HG03439 (cell line): ENCODE measurements around the gene INPP5E.

Experiments
- ATAC-seq: cut with Tn5 transposase; IDR thresholded peaks from one replicate; pipeline ENCODE4 v1.9.1; 2021; ENCODE audit warnings: mild to moderate bottlenecking, moderate library complexity; ENCODE audit not compliant: unreplicated experiment

INPP5E gene

GRCh38 chr9:136473354-136473721, 33.7 kb upstream of the INPP5E start:
- ATAC-seq, result no peak

DNA sequence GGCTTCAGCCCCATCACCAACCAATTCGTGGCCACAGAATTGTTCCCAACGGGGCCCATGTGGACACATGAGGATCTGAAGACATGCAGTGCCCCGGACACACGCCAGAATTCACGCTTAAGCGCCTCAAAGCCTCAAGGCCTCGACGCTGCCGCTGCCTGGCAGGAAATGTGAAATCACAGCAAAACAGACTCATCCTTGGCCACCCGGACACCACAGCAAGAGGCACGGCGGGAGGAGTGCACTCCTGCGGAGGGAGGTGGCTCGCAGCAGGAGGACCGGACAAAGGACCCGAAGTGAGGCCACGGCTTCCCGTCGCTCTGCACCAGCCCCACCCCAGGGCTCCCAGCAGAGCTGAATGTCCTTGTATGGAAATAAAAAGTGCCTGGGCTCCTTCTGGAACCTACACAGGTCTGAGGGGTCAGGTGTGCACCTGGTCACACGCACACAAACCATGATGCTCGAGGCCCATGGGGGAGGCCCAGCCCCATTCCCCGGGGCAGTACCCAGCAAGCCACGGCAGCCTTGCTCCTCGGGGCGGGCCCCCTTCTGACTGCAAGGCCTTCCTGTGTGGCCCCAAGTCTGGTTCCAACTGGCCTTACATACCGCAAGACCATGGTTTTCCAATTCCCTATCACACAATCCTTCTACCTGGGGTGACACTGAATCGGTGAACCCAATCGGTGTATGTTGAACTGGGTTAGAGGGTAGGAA, 33.2 kb upstream of the INPP5E start:
- ATAC-seq, result no peak

GRCh38 chr9:136471802-136472487, 32.3 kb upstream of the INPP5E start:
- ATAC-seq, result no peak

DNA sequence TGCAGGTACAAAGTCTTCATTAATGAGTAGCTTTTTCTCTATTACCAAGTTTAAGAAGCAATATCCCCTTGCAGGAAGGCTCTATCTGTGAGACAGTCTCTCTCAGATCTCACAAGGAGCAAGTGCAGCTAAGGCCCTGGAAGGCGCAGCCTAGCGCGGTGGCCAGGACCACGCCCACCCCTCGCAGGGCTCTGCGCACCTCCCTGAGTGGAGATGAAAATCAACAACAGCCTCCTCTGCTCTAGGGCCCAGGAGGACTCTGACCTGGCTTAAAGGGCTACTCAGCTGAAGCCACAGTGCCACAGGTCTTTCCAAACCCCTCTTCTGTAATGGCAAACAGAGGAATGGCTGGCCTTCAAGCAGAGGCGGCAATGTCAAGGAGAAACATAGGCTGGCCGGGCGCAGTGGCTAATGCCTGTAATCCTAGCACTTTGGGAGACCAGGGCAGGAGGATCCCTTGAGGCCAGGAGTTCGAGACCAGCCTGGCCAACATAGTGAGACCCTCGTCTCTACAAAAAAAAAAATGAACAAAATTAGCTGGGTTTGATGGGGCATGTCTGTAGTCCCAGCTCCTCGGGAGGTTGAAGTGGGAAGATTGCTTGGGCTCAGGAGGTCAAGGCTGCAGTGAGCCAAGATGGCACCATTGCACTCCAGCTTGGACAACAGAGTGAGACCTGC, 31.3 kb upstream of the INPP5E start:
- no peak for ATAC-seq

- no peak for ATAC-seq
These were observed 30.7 kb upstream of the INPP5E start for GRCh38 chr9:136470356-136470755.

DNA sequence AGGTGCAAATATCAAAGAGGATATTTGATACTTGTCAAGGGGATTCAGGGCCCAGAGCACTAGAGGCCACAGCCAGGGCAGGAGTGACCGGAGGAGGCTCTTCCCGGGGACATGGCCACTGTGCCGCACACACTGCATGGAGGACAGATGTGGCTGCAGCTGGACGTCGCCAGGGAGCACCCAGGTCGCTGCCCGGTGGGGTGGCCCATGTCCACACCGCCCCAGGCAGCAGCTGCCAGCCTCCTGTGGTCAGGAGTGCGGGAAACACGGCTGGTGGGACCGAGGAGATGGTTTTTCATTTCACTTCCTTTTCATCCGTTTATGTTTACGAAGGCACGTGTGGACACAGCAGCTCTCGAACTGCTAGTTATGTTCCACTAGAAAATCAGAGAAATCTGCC, 28.1 kb upstream of the INPP5E start:
- no peak for ATAC-seq

DNA sequence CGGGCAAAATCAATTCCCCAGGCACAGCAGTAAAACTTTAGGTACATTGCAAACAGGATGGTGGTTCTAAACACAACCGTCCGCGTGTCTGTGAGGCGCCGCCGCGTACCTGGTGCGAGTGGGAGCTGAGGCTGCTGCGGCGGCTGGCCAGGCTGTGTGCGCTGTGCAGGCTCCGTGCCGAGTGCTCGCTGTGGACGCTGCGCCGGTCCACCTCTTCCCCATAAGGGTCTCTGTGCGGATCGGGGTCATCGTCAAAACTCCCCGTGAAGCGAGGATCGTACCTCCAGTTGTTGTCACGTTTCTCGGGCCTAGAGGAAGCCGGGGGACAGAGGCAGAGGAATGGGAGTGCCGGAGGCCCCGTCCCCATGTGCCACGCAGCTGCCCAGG, 26.5 kb upstream of the INPP5E start:
- ATAC-seq, result no peak

- no peak for ATAC-seq
These were observed 26.0 kb upstream of the INPP5E start for GRCh38 chr9:136465500-136466154.

DNA sequence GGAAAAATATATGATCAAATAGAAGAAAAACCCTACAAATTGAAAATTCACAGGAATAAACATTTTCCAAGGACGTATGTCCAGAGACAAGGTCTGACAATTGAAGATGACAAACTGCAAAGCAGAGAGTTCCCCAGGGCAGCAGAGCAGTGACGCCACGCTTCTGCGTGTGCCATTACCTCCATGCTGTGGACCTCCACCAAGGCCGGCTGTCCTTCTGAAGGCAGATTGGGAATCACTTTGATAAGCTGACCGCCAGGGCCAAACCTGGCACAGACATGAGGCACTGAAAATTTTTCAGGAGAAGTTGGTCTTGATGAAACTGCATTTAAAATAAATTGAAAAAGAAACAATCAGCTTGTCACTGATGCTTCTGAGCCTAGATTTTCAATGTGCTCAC, 24.6 kb upstream of the INPP5E start:
- ATAC-seq, result no peak

DNA sequence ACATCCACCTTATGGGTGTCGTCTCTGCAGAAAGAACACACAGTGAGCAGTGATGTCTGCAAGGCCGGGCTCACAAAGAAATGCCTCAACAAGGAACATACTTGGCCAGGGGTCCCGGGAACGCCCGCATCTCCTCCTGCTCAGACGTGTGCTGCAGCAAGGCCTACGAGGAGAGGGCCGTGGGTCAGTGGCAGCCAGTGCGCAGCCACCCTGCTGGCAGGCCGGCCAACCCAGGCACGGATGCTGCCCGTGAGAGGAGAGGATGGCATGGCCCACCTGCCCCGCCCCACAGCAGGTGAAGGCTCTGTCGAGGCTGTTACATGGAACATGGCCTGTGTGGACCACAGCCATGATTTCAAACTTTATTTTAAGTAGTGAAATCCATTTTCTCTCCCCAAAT, 23.9 kb upstream of the INPP5E start:
- no peak for ATAC-seq

DNA sequence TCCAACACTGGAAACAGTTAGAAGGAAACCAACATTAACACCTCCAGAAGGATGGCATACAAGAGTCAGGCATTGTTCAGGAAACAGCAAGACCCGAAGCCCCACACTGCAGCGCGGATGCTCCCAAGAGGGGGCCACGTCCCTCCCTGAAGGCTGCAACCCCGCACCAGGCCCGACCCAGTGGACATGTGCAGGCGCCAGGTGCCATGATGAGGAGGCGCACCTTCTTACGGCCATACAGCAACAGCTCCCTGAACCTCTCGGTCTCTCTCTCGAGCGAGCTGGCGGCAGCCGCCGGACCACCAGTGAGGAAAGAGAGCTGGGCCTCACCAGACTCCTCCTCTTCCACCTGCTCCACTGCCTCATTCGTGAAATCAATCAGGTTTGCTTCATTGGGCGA, 23.0 kb upstream of the INPP5E start:
- no peak for ATAC-seq

GRCh38 chr9:136460772-136461325, 21.2 kb upstream of the INPP5E start:
- ATAC-seq, result no peak

- no peak for ATAC-seq
These were observed 19.8 kb upstream of the INPP5E start for GRCh38 chr9:136459425-136459824.

DNA sequence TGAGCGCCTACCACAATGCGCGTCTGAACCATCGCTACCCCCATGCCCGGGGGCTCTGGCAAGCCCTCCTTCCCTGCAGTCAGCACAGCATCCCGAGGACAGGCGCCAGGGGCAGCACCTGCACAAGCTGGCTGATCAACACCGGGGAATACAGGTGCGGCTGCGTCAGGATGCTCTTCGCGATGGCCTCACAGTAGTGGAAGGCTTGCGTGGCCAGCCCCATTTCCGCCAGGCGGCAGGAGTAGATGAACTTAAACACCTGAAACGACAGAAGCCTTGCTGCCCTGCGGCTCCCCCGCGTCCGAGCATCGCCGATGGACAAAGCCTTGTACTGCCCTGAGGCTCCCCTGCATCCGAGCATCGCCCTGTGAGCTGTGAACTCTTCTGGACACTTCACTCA, 17.7 kb upstream of the INPP5E start:
- no peak for ATAC-seq

DNA sequence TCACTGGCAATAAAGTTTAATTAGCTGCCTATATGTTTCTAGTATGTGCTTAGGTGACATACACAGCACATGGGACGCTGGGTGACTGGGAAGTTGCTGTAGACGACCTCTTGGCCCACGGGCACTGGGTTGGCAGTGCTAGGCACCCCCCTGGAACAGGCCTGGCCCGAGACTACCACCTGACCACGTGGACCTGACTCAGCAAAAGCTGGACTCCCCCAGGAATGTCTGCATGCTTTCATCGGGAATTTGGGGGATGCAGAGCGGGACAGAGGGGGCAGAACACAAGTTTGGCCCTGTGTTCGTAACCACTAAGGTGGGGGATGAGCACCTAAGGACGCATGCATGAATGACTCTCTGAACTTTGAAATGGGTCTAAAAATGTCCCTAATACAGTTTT, 16.6 kb upstream of the INPP5E start:
- ATAC-seq, result no peak

GRCh38 chr9:136455043-136456002, 15.7 kb upstream of the INPP5E start:
- no peak for ATAC-seq

- ATAC-seq, result no peak
These were observed 14.6 kb upstream of the INPP5E start for GRCh38 chr9:136454026-136454796.

DNA sequence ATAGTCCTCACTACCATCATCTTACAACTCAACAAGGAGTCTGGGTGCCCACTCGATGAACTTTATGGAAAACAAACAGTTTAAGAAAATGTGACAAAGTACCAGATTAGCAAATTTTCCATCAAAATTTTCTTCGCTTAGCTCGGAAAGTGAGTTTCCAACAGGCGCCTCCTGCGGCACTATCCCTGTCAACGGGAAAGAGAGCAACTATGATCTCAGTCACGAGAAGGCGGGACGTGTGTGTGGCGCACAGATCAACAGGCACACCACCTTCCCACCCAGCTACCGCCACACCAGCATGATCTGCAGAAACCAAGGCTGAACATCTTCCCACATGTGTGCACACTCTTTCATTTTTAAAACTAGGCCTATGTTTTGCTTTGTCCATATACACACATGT, 13.7 kb upstream of the INPP5E start:
- no peak for ATAC-seq

DNA sequence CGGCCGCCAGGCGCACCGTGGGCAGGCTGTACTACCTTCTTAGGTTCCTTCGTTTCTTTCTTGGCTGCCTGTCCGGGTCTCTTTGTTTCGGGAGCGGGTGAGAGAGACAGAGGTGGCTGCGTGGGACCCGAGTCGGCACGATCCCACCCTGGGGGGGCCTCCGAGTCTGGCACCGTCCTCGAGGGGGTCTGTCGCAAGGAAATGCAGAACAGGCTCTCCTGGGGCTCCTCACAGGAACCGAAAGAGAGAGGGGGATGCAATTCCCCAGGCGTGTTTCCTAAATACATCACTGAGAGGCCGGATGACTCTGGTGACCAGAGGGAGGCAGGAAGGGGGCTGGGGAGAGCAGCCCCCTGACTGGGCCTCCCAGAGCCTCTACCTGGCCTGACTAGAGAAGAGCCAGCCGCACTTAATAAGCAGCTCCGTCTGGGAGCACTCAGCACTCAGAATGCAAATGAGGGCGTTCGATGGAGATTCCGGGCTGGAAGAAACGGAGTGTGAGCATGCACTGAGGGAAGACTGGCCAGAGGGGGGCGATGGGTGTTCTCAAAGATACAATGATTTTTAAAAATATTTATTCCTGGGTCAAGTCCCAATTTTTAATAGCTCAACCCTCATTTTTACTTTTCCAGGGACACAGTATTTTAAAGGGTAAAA, 11.7 kb upstream of the INPP5E start:
- no peak for ATAC-seq
